ENCODE measurements around the gene ANKRD33B. TPM values are rescaled to one million over a fixed set of nuclear protein-coding genes. Genes with fewer than 3 reads are reported as not detected.
"Not testable (repeated sequence)": the region's sequence is repeated elsewhere in the genome, so short reads cannot be mapped to it uniquely, and the experiment has no call there.

ANKRD33B gene
- total RNA-seq, 1 donor, result 2.6 TPM

- peak; percentile 93 for DNase-seq (ENCODE audit: low read depth)
- no peak overlapping the region for H3K4me3 ChIP-seq (ENCODE audit: low read depth, low read length)
- no peak for TF ChIP-seq CTCF (IDR thresholded peaks at IDR 0.05; ENCODE audit: insufficient read depth, low read depth, low read length)
Observed at GRCh38 chr5:10601246-10602030, 37.6 kb downstream of the ANKRD33B start.

- TF ChIP-seq CTCF (IDR thresholded peaks at IDR 0.05; ENCODE audit: insufficient read depth, low read depth, low read length), result no peak
- H3K4me3 ChIP-seq (ENCODE audit: low read depth, low read length), result no peak overlapping the region
- no peak for DNase-seq (ENCODE audit: low read depth)
Observed at GRCh38 chr5:10602031-10602806, 38.3 kb downstream of the ANKRD33B start.

- no peak for TF ChIP-seq CTCF (IDR thresholded peaks at IDR 0.05; ENCODE audit: insufficient read depth, low read depth, low read length)
- H3K4me3 ChIP-seq (ENCODE audit: low read depth, low read length), result no peak overlapping the region
- no peak for DNase-seq (ENCODE audit: low read depth)
Observed at GRCh38 chr5:10604975-10605374, 41.1 kb downstream of the ANKRD33B start.

GRCh38 chr5:10606632-10607022 lies 42.8 kb downstream of the ANKRD33B start:
- H3K4me3 ChIP-seq (ENCODE audit: low read depth, low read length); DNase-seq (ENCODE audit: low read depth): not testable (repeated sequence)

GRCh38 chr5:10607023-10607665 lies 43.3 kb downstream of the ANKRD33B start:
- no peak for TF ChIP-seq CTCF (IDR thresholded peaks at IDR 0.05; ENCODE audit: insufficient read depth, low read depth, low read length)
- H3K4me3 ChIP-seq (ENCODE audit: low read depth, low read length), result no peak overlapping the region
- DNase-seq (ENCODE audit: low read depth), result no peak

- peak; percentile 96 for DNase-seq (ENCODE audit: low read depth)
- TF ChIP-seq CTCF (IDR thresholded peaks at IDR 0.05; ENCODE audit: insufficient read depth, low read depth, low read length), result peak; percentile 49
- no peak overlapping the region for H3K4me3 ChIP-seq (ENCODE audit: low read depth, low read length)
Observed at GRCh38 chr5:10607666-10608073, 43.8 kb downstream of the ANKRD33B start.

GRCh38 chr5:10608081-10608480 lies 44.2 kb downstream of the ANKRD33B start:
- not testable (repeated sequence) for H3K4me3 ChIP-seq (ENCODE audit: low read depth, low read length); DNase-seq (ENCODE audit: low read depth)

Measured in fibroblast of villous mesenchyme (primary cell).